Neuronal stem cell (in vitro differentiated cells): ENCODE data around the gene LRRC61.
"Not testable (repeated sequence)": the region's sequence is repeated elsewhere in the genome, so short reads cannot be mapped to it uniquely, and the experiment has no call there.

ENCODE experiments used
- DNase-seq: peaks from one replicate; pipeline ENCODE4 v3.0.0-alpha.2; 2013; ENCODE audit warnings: low spot score
- H2AFZ ChIP-seq: one replicate; pipeline ENCODE4 v1.6.1; 2013; ENCODE audit warnings: mild to moderate bottlenecking, low read length, inconsistent platforms
- H2AK5ac ChIP-seq: 2 replicates; pipeline ENCODE4 v1.6.1; 2013; ENCODE audit warnings: low read depth, mild to moderate bottlenecking, inconsistent platforms, low read length, moderate library complexity, mixed read lengths
- H2BK120ac ChIP-seq: 2 replicates; pipeline ENCODE4 v1.6.1; 2013; ENCODE audit warnings: low read depth, mild to moderate bottlenecking, inconsistent platforms, low read length, moderate library complexity, mixed read lengths
- H2BK12ac ChIP-seq: one replicate; pipeline ENCODE4 v1.6.1; 2013; ENCODE audit warnings: low read length, inconsistent platforms
- H2BK15ac ChIP-seq: 2 replicates; pipeline ENCODE4 v1.6.1; 2013; ENCODE audit warnings: mild to moderate bottlenecking, low read length, inconsistent platforms, mixed read lengths
- H2BK5ac ChIP-seq: one replicate; pipeline ENCODE4 v1.6.1; 2013; ENCODE audit warnings: inconsistent platforms, mild to moderate bottlenecking, low read length, moderate library complexity
- H3K14ac ChIP-seq: one replicate; pipeline ENCODE4 v1.6.1; 2013; ENCODE audit warnings: low read length, inconsistent platforms
- H3K18ac ChIP-seq: 2 replicates; pipeline ENCODE4 v1.6.1; 2013; ENCODE audit warnings: low read length, inconsistent platforms
- H3K23ac ChIP-seq: 2 replicates; pipeline ENCODE4 v1.6.1; 2013; ENCODE audit warnings: low read depth, mild to moderate bottlenecking, mixed read lengths, low read length, inconsistent platforms; ENCODE audit not compliant: poor library complexity
- H3K27ac ChIP-seq: replicated peaks from 3 replicates; pipeline ENCODE4 v1.5.1; 2013; ENCODE audit warnings: low read length, inconsistent platforms
- H3K27me3 ChIP-seq, 3 experiments: 2 replicates each; pipeline ENCODE4 v1.6.1; 2013; ENCODE audit warnings: low read length in 3 of 3, mild to moderate bottlenecking in 2 of 3, inconsistent platforms in 1 of 3, low read depth in 1 of 3, mixed read lengths in 1 of 3, moderate library complexity in 1 of 3; ENCODE audit not compliant: control insufficient read depth in 3 of 3, insufficient read depth in 3 of 3
- H3K36me3 ChIP-seq, 2 donors: replicated peaks in 1 of 2; 2 replicates each; pipeline ENCODE4 v1.6.1; 2013; ENCODE audit warnings: low read length in 2 of 2; ENCODE audit not compliant: control insufficient read depth in 2 of 2, insufficient read depth in 2 of 2
- H3K4ac ChIP-seq: 2 replicates; pipeline ENCODE4 v1.6.1; 2013; ENCODE audit warnings: inconsistent platforms, mild to moderate bottlenecking, low read length, moderate library complexity
- H3K4me1 ChIP-seq, 2 donors: 1 replicate in 1 of 2; 2 replicates in 1 of 2; pipeline ENCODE4 v1.6.1; 2013; ENCODE audit warnings: low read length in 2 of 2, low read depth in 1 of 2; ENCODE audit not compliant: control insufficient read depth in 2 of 2, insufficient read depth in 1 of 2
- H3K4me2 ChIP-seq: one replicate; pipeline ENCODE4 v1.6.1; 2013; ENCODE audit warnings: mild to moderate bottlenecking, low read length, inconsistent platforms; ENCODE audit not compliant: insufficient read depth, poor library complexity, severe bottlenecking
- H3K4me3 ChIP-seq, 2 donors: 2 replicates each; pipeline ENCODE4 v1.5.1; 2013; ENCODE audit warnings: low read length in 2 of 2, mild to moderate bottlenecking in 2 of 2, inconsistent platforms in 1 of 2, moderate library complexity in 1 of 2
- H3K79me1 ChIP-seq: one replicate; pipeline ENCODE4 v1.6.1; 2013; ENCODE audit warnings: low read depth, mild to moderate bottlenecking, inconsistent platforms, low read length, moderate library complexity
- H3K9ac ChIP-seq: one replicate; pipeline ENCODE4 v1.6.1; 2013; ENCODE audit warnings: mild to moderate bottlenecking, low read depth, low read length, inconsistent platforms; ENCODE audit not compliant: poor library complexity
- H3K9me3 ChIP-seq, 2 donors: replicated peaks in 1 of 2; 2 replicates each; pipeline versions ENCODE3 to v1.6.1; 2013; ENCODE audit warnings: low read length in 2 of 2, mild to moderate bottlenecking in 2 of 2, inconsistent platforms in 1 of 2, low read depth in 1 of 2, mixed read lengths in 1 of 2, moderate library complexity in 1 of 2; ENCODE audit not compliant: control insufficient read depth in 2 of 2, insufficient read depth in 1 of 2
- H4K8ac ChIP-seq: one replicate; pipeline ENCODE4 v1.6.1; 2013; ENCODE audit warnings: low read depth, mild to moderate bottlenecking, inconsistent platforms, low read length, moderate library complexity
- H4K91ac ChIP-seq: one replicate; pipeline ENCODE4 v1.6.1; 2013; ENCODE audit warnings: low read length, low read depth, mild to moderate bottlenecking, inconsistent platforms; ENCODE audit not compliant: poor library complexity
- WGBS, 2 donors: extraction: QIAGEN DNeasy Blood & Tissue Kit; methylation state at CpG; one replicate each; pipeline ENCODE4 v1.1.7; 2013; ENCODE audit warnings: missing lambda C conversion rate in 2 of 2, mixed read lengths in 1 of 2; ENCODE audit not compliant: insufficient read length in 2 of 2, insufficient replicate concordance in 1 of 2; ENCODE audit errors: extremely low coverage in 2 of 2; 5-methylcytosine and 5-hydroxymethylcytosine counted together

Gene LRRC61

GRCh38 chr7:150287815-150288214 lies 35.3 kb upstream of the LRRC61 start:
- H2BK15ac ChIP-seq, H3K27ac ChIP-seq, H3K14ac ChIP-seq, H2BK120ac ChIP-seq, H3K4ac ChIP-seq, H2AFZ ChIP-seq, H2AK5ac ChIP-seq, H3K27me3 ChIP-seq, H3K36me3 ChIP-seq, H2BK5ac ChIP-seq, H3K4me2 ChIP-seq, H3K4me1 ChIP-seq, H3K9ac ChIP-seq, H3K79me1 ChIP-seq, H3K4me3 ChIP-seq, H4K91ac ChIP-seq, H3K9me3 ChIP-seq, H4K8ac ChIP-seq, H3K18ac ChIP-seq, H2BK12ac ChIP-seq, H3K23ac ChIP-seq, DNase-seq: not testable (repeated sequence)
- no CpG with 5 or more reads among the region's 7 CpGs for WGBS, 2 donors

- not testable (repeated sequence) for H3K18ac ChIP-seq, H3K4me2 ChIP-seq, H2BK15ac ChIP-seq, H3K4me1 ChIP-seq, H4K8ac ChIP-seq, H3K4ac ChIP-seq, H3K4me3 ChIP-seq, H4K91ac ChIP-seq, H3K36me3 ChIP-seq, H3K27me3 ChIP-seq, H3K9me3 ChIP-seq, H2BK12ac ChIP-seq, H3K79me1 ChIP-seq, H2AK5ac ChIP-seq, DNase-seq, H3K14ac ChIP-seq, H3K9ac ChIP-seq, H3K27ac ChIP-seq, H2BK120ac ChIP-seq, H3K23ac ChIP-seq, H2AFZ ChIP-seq, H2BK5ac ChIP-seq
- no CpG with 5 or more reads among the region's 6 CpGs for WGBS, 2 donors
These were observed 34.3 kb upstream of the LRRC61 start for GRCh38 chr7:150288816-150289215.

- not testable (repeated sequence) for H2AFZ ChIP-seq, H2BK12ac ChIP-seq, H3K4me3 ChIP-seq, H3K27ac ChIP-seq, DNase-seq, H3K14ac ChIP-seq, H2BK15ac ChIP-seq, H4K8ac ChIP-seq, H3K18ac ChIP-seq, H2AK5ac ChIP-seq, H3K23ac ChIP-seq, H3K36me3 ChIP-seq, H3K9ac ChIP-seq, H2BK5ac ChIP-seq, H3K4me1 ChIP-seq, H3K9me3 ChIP-seq, H3K27me3 ChIP-seq, H2BK120ac ChIP-seq, H3K4ac ChIP-seq, H3K79me1 ChIP-seq, H3K4me2 ChIP-seq, H4K91ac ChIP-seq
- WGBS, 2 donors = no CpG with 5 or more reads among the region's 6 CpGs
These were observed 32.8 kb upstream of the LRRC61 start for GRCh38 chr7:150290317-150290716.

DNA sequence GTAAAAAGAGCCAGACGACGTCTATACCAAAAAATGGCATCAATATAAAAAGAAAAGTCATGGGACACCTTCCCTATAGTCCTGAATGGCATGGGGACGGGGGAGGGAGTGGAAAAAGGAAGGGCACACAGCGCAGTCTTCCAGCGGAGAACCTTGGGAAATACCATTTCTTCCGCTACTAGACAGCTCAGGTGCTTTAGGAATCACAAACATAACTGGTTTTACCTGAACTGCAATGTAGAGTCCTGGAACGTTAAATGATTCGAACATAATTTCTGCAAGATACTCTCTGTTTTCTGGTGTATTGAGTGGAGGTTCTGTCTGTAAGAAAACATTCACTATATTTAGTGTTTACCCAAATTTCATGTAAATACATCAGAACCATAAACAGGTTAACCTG lies 28.1 kb upstream of the LRRC61 start:
- not testable (repeated sequence) for H4K91ac ChIP-seq, H3K79me1 ChIP-seq, H2BK5ac ChIP-seq, H3K4me3 ChIP-seq, H3K4ac ChIP-seq, H4K8ac ChIP-seq, H3K23ac ChIP-seq, H2BK120ac ChIP-seq, H3K9me3 ChIP-seq, H2AK5ac ChIP-seq, H3K4me1 ChIP-seq, DNase-seq, H3K18ac ChIP-seq, H3K14ac ChIP-seq, H3K27ac ChIP-seq, H3K9ac ChIP-seq, H3K36me3 ChIP-seq, H2BK12ac ChIP-seq, H3K4me2 ChIP-seq, H3K27me3 ChIP-seq, H2BK15ac ChIP-seq, H2AFZ ChIP-seq
- WGBS, 2 donors = no CpG with 5 or more reads among the region's 8 CpGs
